H9 (cell line): ENCODE data around the gene ALAD. TPM values are rescaled to one million over a fixed set of nuclear protein-coding genes. Genes with fewer than 3 reads are reported as not detected.

ENCODE experiments used
- DNase-seq: peaks from one replicate; pipeline ENCODE4 v3.0.0-alpha.2; 2017
- H2AFZ ChIP-seq: one replicate; pipeline ENCODE4 v1.6.1; 2013; ENCODE audit warnings: mild to moderate bottlenecking, low read length, control low read depth, moderate library complexity
- H2AK5ac ChIP-seq: 2 replicates; pipeline ENCODE4 v1.6.1; 2013; ENCODE audit warnings: low read length, control low read depth, mixed read lengths; ENCODE audit not compliant: insufficient read length
- H2BK120ac ChIP-seq: one replicate; pipeline ENCODE4 v1.6.1; 2013; ENCODE audit warnings: low read depth, mild to moderate bottlenecking, low read length, control low read depth, inconsistent platforms; ENCODE audit not compliant: poor library complexity, severe bottlenecking
- H2BK12ac ChIP-seq: 2 replicates; pipeline ENCODE4 v1.6.1; 2013; ENCODE audit warnings: low read length, control low read depth, mixed read lengths, low read depth; ENCODE audit not compliant: insufficient read length
- H2BK15ac ChIP-seq: 2 replicates; pipeline ENCODE4 v1.6.1; 2013; ENCODE audit warnings: low read depth, low read length, control low read depth
- H2BK20ac ChIP-seq: one replicate; pipeline ENCODE4 v1.6.1; 2013; ENCODE audit warnings: low read depth, mild to moderate bottlenecking, low read length, control low read depth, inconsistent platforms; ENCODE audit not compliant: poor library complexity, severe bottlenecking
- H2BK5ac ChIP-seq: 2 replicates; pipeline ENCODE4 v1.6.1; 2013; ENCODE audit warnings: low read length, control low read depth, mixed read lengths; ENCODE audit not compliant: insufficient read length
- H3K14ac ChIP-seq: 2 replicates; pipeline ENCODE4 v1.6.1; 2013; ENCODE audit warnings: low read length, control low read depth; ENCODE audit not compliant: insufficient read depth
- H3K18ac ChIP-seq: 2 replicates; pipeline ENCODE4 v1.6.1; 2013; ENCODE audit warnings: low read depth, mild to moderate bottlenecking, mixed read lengths, low read length, control low read depth; ENCODE audit not compliant: insufficient read length
- H3K23ac ChIP-seq: 2 replicates; pipeline ENCODE4 v1.6.1; 2013; ENCODE audit warnings: low read length, control low read depth, mixed read lengths, low read depth; ENCODE audit not compliant: insufficient read length
- H3K23me2 ChIP-seq: 2 replicates; pipeline ENCODE4 v1.6.1; 2013; ENCODE audit warnings: low read depth, mild to moderate bottlenecking, mixed read lengths, low read length, control low read depth; ENCODE audit not compliant: insufficient read length, poor library complexity, severe bottlenecking
- H3K27ac ChIP-seq: 2 replicates; pipeline ENCODE4 v1.5.1; 2013; ENCODE audit warnings: low read length, control low read depth, mixed read lengths, low read depth; ENCODE audit not compliant: insufficient read length
- H3K27me3 ChIP-seq: 2 replicates; pipeline ENCODE4 v1.6.1; 2013; ENCODE audit warnings: low read length, control low read depth, inconsistent platforms; ENCODE audit not compliant: insufficient read depth
- H3K4ac ChIP-seq: 2 replicates; pipeline ENCODE4 v1.6.1; 2013; ENCODE audit warnings: low read depth, mild to moderate bottlenecking, control low read depth, inconsistent platforms, low read length, moderate library complexity
- H3K4me1 ChIP-seq: 2 replicates; pipeline ENCODE4 v1.6.1; 2013; ENCODE audit warnings: low read length, control low read depth, inconsistent platforms; ENCODE audit not compliant: insufficient read depth
- H3K4me2 ChIP-seq: 2 replicates; pipeline ENCODE4 v1.6.1; 2013; ENCODE audit warnings: low read length, control low read depth, mixed read lengths; ENCODE audit not compliant: insufficient read length, insufficient read depth
- H3K56ac ChIP-seq: 2 replicates; pipeline ENCODE4 v1.6.1; 2013; ENCODE audit warnings: low read depth, mild to moderate bottlenecking, mixed read lengths, low read length, control low read depth; ENCODE audit not compliant: insufficient read length
- H3K79me1 ChIP-seq: 2 replicates; pipeline ENCODE4 v1.6.1; 2013; ENCODE audit warnings: low read depth, mild to moderate bottlenecking, moderate library complexity, low read length, control low read depth, inconsistent platforms; ENCODE audit not compliant: insufficient read depth, poor library complexity, severe bottlenecking
- H3K79me2 ChIP-seq: 2 replicates; pipeline ENCODE4 v1.6.1; 2013; ENCODE audit warnings: low read length, control low read depth, inconsistent platforms; ENCODE audit not compliant: insufficient read depth
- H3K9ac ChIP-seq: 2 replicates; pipeline ENCODE4 v1.6.1; 2013; ENCODE audit warnings: low read length, control low read depth, mixed read lengths; ENCODE audit not compliant: insufficient read length; ENCODE audit errors: extremely low read depth
- H3K9me3 ChIP-seq: one replicate; pipeline ENCODE4 v1.6.1; 2013; ENCODE audit warnings: low read depth, low read length, inconsistent platforms; ENCODE audit not compliant: control insufficient read depth
- H3T11ph ChIP-seq: one replicate; pipeline ENCODE4 v1.6.1; 2013; ENCODE audit warnings: mild to moderate bottlenecking, low read length, control low read depth, inconsistent platforms
- H4K20me1 ChIP-seq: one replicate; pipeline ENCODE4 v1.6.1; 2013; ENCODE audit not compliant: control insufficient read depth, insufficient read length, insufficient read depth
- H4K5ac ChIP-seq: 2 replicates; pipeline ENCODE4 v1.6.1; 2013; ENCODE audit warnings: low read depth, mild to moderate bottlenecking, mixed read lengths, low read length, control low read depth; ENCODE audit not compliant: insufficient read length
- H4K8ac ChIP-seq: replicated peaks from 2 replicates; pipeline ENCODE4 v1.6.1; 2013; ENCODE audit warnings: low read length, control low read depth, mixed read lengths, low read depth; ENCODE audit not compliant: insufficient read length
- H4K91ac ChIP-seq: 2 replicates; pipeline ENCODE4 v1.6.1; 2013; ENCODE audit warnings: low read depth, mild to moderate bottlenecking, moderate library complexity, mixed read lengths, low read length, control low read depth; ENCODE audit not compliant: insufficient read length
- H3K27ac Mint-ChIP-seq, 3 experiments: 2 replicates in 2 of 3; 3 replicates in 1 of 3; pipeline ENCODE4 v1.8.0; 2020 to 2021; ENCODE audit warnings: mixed read lengths in 3 of 3, mild to moderate bottlenecking in 1 of 3, moderate library complexity in 1 of 3
- H3K27me3 Mint-ChIP-seq: 2 replicates; pipeline ENCODE4 v1.8.0; 2021; ENCODE audit warnings: low read depth, mild to moderate bottlenecking, moderate library complexity, mixed read lengths
- H3K36me3 Mint-ChIP-seq, 3 experiments: 2 replicates in 2 of 3; 3 replicates in 1 of 3; pipeline ENCODE4 v1.8.0; 2020 to 2021; ENCODE audit warnings: low read depth in 3 of 3, mixed read lengths in 3 of 3; ENCODE audit not compliant: insufficient read depth in 1 of 3
- H3K4me1 Mint-ChIP-seq, 2 experiments: 2 replicates each; pipeline ENCODE4 v1.8.0; 2020; ENCODE audit warnings: mixed read lengths in 2 of 2
- H3K4me3 Mint-ChIP-seq, 2 experiments: 2 replicates in 1 of 2; 3 replicates in 1 of 2; pipeline ENCODE4 v1.8.0; 2020 to 2021; ENCODE audit warnings: mild to moderate bottlenecking in 2 of 2, mixed read lengths in 2 of 2, moderate library complexity in 1 of 2
- H3K9me3 Mint-ChIP-seq, 2 experiments: 2 replicates in 1 of 2; 3 replicates in 1 of 2; pipeline ENCODE4 v1.8.0; 2020; ENCODE audit warnings: mild to moderate bottlenecking in 2 of 2, mixed read lengths in 2 of 2, moderate library complexity in 1 of 2
- CTCF ChIP-seq: fragments of 200-600 bp; sonication (generic); conservative IDR thresholded peaks from 3 replicates; pipeline ENCODE4 v1.8.0; 2021; ENCODE audit warnings: antibody characterized with exemption, mild to moderate bottlenecking
- WGBS: extraction: QIAGEN DNeasy Blood & Tissue Kit; methylation state at CpG from one replicate; pipeline ENCODE4 v1.1.7; 2013; ENCODE audit warnings: missing lambda C conversion rate, low lambda C conversion rate, mixed read lengths; ENCODE audit not compliant: insufficient read length; ENCODE audit errors: extremely low coverage; 5-methylcytosine and 5-hydroxymethylcytosine counted together
- total RNA-seq: library from RNA; stranded (reverse); gene quantifications from 2 replicates; pipeline ENCODE4 v1.2.1, GENCODE V29; 2021

ALAD gene
- total RNA-seq, 1 experiment from 2014 or later: 13.2 TPM

- Mint-ChIP-seq H3K27ac (peak within 1 kb of the TSS; percentile 97 to 100 (median 100)), H3K27me3 (no peaks in the 10 kb centered on the region), H3K36me3 (peaks cover 13 to 36% (median 30%) of the 10 kb centered on the region in 3 experiments; a peak in 6 of 7 replicates), H3K4me3 (peak within 1 kb of the TSS; percentile 98 to 99), H3K4me1 (peaks cover 9 to 18% of the 10 kb centered on the region in 2 experiments), H3K9me3 (no peaks in the 10 kb centered on the region)
- H3T11ph ChIP-seq: no peak within 1 kb of the TSS
- H3K4ac ChIP-seq: no peak within 1 kb of the TSS; the same call in 1 of the 2 replicates
- no peak for TF ChIP-seq CTCF
- no peaks in the 10 kb centered on the region for H3K4me1 ChIP-seq
- no peak within 1 kb of the TSS for H3K23ac ChIP-seq
- peaks cover 11% of the 10 kb centered on the region for H3K23me2 ChIP-seq
- peak within 1 kb of the TSS; percentile 59 for H4K5ac ChIP-seq
- H2BK20ac ChIP-seq: no peak within 1 kb of the TSS
- H3K56ac ChIP-seq: no peak within 1 kb of the TSS
- H3K27me3 ChIP-seq: no peaks in the 10 kb centered on the region
- H3K79me1 ChIP-seq: no peaks in the 10 kb centered on the region
- H3K9me3 ChIP-seq: no peaks in the 10 kb centered on the region
- H3K79me2 ChIP-seq: peaks cover 4% of the 10 kb centered on the region; the same call in 1 of the 2 replicates
- peak; percentile 94 for DNase-seq
- H3K9ac ChIP-seq: peak within 1 kb of the TSS; percentile 93
- no peak within 1 kb of the TSS for H4K91ac ChIP-seq
- H2BK120ac ChIP-seq: peak within 1 kb of the TSS; percentile 87
- H2BK15ac ChIP-seq: no peak within 1 kb of the TSS
- H2AFZ ChIP-seq: no peak within 1 kb of the TSS
- peak within 1 kb of the TSS; percentile 92 for H3K4me2 ChIP-seq
- no peak within 1 kb of the TSS for H2BK12ac ChIP-seq
- no peak within 1 kb of the TSS for H4K8ac ChIP-seq
- no peak within 1 kb of the TSS for H2AK5ac ChIP-seq
- WGBS: no CpG with 5 or more reads among the region's 61 CpGs
- no peaks in the 10 kb centered on the region for H4K20me1 ChIP-seq
- H2BK5ac ChIP-seq: peak within 1 kb of the TSS; percentile 33
- H3K27ac ChIP-seq: peak within 1 kb of the TSS; percentile 88
- peak within 1 kb of the TSS; percentile 94 for H3K18ac ChIP-seq
- H3K14ac ChIP-seq: peak within 1 kb of the TSS; percentile 96
Observed at GRCh38 chr9:113410207-113410864, 9.3 kb upstream of the ALAD start, which contains the start of the genes C9orf43 and POLE3. TSS of gene C9orf43 (plus strand) at chr9:113410747. CDS start at chr9:113413494, 2,747 bp downstream. TSS of gene POLE3 (minus strand) at chr9:113410675. CDS start at chr9:113410293, 382 bp downstream.
